Measurements from ENCODE around the gene SAMD9L. TPM values are rescaled to one million over a fixed set of nuclear protein-coding genes. Genes with fewer than 3 reads are reported as not detected.

Gene SAMD9L
- total and polyA plus RNA-seq, 7 donors = 2.4 to 19.0 (median 6.4) TPM

DNA sequence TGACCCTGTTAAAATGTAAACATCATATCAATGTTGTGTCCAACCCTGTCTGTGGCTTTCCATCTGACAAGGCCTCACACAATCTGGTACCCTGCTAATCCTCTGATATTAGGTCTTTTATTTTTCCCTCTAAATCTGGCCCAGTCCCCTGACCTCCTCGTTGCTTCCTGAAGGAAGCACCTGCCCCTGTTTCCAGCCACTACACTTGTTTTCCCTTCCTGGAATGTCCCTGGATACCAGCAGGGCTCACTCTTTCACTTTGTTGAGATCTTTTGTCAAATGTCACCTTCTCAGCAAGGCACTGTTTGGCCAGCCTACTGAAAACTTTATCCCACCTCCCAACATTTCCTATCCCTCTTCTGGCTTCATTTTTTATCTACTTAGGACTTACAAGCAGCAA lies 2.1 kb downstream of the SAMD9L start:
- H3K27ac ChIP-seq = no peak overlapping the region

DNA sequence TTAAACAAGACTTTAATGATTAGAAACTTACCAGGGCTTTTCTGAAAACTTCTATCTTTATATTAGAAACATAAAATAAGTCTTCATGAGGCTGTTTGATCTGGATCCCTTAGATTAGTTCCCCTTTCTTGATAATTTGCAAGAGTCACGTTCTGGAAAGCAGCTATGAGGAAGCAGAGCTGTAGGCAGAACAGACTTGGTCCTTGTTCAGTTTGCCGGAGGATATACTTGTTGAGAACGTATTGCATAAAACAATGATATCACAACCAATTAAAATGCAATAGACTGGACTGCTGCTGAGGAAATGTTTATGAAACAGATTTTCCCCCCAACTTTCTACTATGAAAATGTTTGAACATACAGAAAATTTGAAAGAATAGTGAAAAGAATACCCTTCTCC lies 2.8 kb downstream of the SAMD9L start:
- Histone ChIP-seq H3K9me3 (no peaks in the 10 kb centered on the region), H3K4me3 (no peak overlapping the region), H3K27me3 (no peaks in the 10 kb centered on the region), H3K4me1 (peaks cover 0 to 10% (median 5%) of the 10 kb centered on the region in 4 donors), H3K36me3 (peaks cover 0 to 46% (median 0%) of the 10 kb centered on the region in 4 donors), H3K27ac (no peak overlapping the region)
- WGBS, 2 donors = 51 to 75% methylated on average over 3 of the region's 3 CpGs
- DNase-seq = no peak
- TF ChIP-seq EP300 (IDR thresholded peaks at IDR 0.05) = no peak
- TF ChIP-seq POLR2A (IDR thresholded peaks at IDR 0.05) = no peak
- intact Hi-C loops (cut with DNase I) = loop anchor here (5.0 to 10.0 kb wide), 2 partner anchors 52 to 79 kb away; partner anchors contain the start of gene HEPACAM2

More for the DNA sequence above, 2.1 kb downstream of the SAMD9L start:
- no peaks in the 10 kb centered on the region for H3K9me3 ChIP-seq
- no peak overlapping the region for H3K4me3 ChIP-seq
- no peaks in the 10 kb centered on the region for H3K27me3 ChIP-seq
- intact Hi-C loops (cut with DNase I) = loop anchor here (5.0 to 10.0 kb wide), 2 partner anchors 51 to 79 kb away; partner anchors contain the start of gene HEPACAM2
- no peak for TF ChIP-seq POLR2AphosphoS5 (IDR thresholded peaks at IDR 0.05)
- TF ChIP-seq EP300 (IDR thresholded peaks at IDR 0.05) = no peak
- TF ChIP-seq, protein P1, sequence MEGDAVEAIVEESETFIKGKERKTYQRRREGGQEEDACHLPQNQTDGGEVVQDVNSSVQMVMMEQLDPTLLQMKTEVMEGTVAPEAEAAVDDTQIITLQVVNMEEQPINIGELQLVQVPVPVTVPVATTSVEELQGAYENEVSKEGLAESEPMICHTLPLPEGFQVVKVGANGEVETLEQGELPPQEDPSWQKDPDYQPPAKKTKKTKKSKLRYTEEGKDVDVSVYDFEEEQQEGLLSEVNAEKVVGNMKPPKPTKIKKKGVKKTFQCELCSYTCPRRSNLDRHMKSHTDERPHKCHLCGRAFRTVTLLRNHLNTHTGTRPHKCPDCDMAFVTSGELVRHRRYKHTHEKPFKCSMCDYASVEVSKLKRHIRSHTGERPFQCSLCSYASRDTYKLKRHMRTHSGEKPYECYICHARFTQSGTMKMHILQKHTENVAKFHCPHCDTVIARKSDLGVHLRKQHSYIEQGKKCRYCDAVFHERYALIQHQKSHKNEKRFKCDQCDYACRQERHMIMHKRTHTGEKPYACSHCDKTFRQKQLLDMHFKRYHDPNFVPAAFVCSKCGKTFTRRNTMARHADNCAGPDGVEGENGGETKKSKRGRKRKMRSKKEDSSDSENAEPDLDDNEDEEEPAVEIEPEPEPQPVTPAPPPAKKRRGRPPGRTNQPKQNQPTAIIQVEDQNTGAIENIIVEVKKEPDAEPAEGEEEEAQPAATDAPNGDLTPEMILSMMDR (IDR thresholded peaks at IDR 0.05) = no peak
- no peak for TF ChIP-seq POLR2A (IDR thresholded peaks at IDR 0.05)
- no peak for DNase-seq
- H3K4me1 ChIP-seq = peaks cover 0 to 10% (median 5%) of the 10 kb centered on the region in 4 donors
- peaks cover 0 to 39% (median 0%) of the 10 kb centered on the region in 4 donors for H3K36me3 ChIP-seq
- 23 to 39% methylated on average over 1 of the region's 1 CpG for WGBS, 2 donors

DNA sequence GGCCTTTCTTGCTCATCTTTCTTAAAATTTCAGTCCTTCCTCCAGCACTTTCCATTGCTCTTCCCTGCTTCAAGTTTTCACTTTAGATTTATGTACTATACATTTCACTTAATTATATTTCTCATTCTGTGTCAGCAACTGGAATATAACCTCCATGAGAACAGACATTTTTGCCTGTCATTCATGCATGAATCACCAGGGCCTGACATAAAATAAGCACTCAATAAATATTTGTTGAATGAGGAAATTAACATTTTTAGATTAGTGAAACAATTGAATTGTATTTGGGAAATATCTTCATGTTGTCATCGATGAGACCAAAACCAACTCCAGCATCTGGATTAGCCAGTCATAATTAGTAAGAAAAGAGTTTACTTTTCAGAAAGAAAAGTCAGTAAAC lies 6.1 kb downstream of the SAMD9L start:
- intact Hi-C loops (cut with DNase I) = loop anchor here (10.0 kb wide), 1 partner anchor 83 kb away; the partner anchor contains the start of gene HEPACAM2
- Histone ChIP-seq H3K27me3 (no peaks in the 10 kb centered on the region), H3K4me1 (peaks cover 0 to 8% (median 5%) of the 10 kb centered on the region in 4 donors), H3K9me3 (peaks cover 0 to 5% (median 0%) of the 10 kb centered on the region in 4 donors), H3K27ac (no peak overlapping the region), H3K4me3 (no peak overlapping the region), H3K36me3 (peaks cover 0 to 74% (median 2%) of the 10 kb centered on the region in 4 donors)
- no peak for DNase-seq
- no peak for TF ChIP-seq POLR2AphosphoS5 (IDR thresholded peaks at IDR 0.05)
- no peak for TF ChIP-seq POLR2A (IDR thresholded peaks at IDR 0.05)
- TF ChIP-seq EP300 (IDR thresholded peaks at IDR 0.05) = no peak
- TF ChIP-seq, protein P1 (IDR thresholded peaks at IDR 0.05) = no peak
- 97 to 100% methylated on average over 1 of the region's 1 CpG for WGBS, 2 donors

DNA sequence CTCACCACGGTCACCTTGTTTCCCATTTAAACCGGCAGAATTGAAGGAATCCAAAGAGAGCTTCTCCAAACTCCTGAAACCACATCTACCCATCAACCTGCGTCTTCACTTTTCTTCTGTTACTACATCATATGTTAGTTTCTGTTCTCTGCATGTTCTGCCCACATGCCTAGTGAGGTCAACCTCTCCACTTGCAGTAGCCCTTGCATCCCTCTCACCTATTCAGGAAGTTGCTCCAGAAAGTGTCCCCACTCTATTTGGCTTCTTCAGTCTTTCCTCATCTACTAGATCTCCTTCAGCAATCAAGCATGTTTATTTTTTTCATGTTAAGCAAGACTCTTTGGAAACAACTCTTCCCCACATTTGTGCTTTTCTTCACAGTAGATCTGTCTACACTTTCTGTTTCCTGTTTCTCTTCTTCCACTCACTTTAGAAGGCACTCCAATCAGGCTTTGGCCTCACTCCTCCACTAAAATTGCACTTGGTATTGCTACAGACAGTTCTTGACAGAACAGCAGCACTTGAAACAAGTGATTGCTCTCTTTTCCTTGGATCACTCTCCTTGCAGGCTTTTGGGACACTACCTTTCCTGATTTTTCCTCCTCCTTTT lies 7.5 kb downstream of the SAMD9L start:
- WGBS, 2 donors = 95 to 96% methylated on average over 3 of the region's 3 CpGs
- no peaks in the 10 kb centered on the region for H3K4me1 ChIP-seq
- intact Hi-C loops (cut with DNase I) = loop anchor here (10.0 kb wide), 1 partner anchor 84 kb away; the partner anchor contains the start of gene HEPACAM2
- peaks cover 0 to 5% (median 0%) of the 10 kb centered on the region in 4 donors for H3K9me3 ChIP-seq
- no peak overlapping the region for H3K27ac ChIP-seq
- TF ChIP-seq POLR2A (IDR thresholded peaks at IDR 0.05) (no peak), POLR2AphosphoS5 (IDR thresholded peaks at IDR 0.05) (no peak), EP300 (IDR thresholded peaks at IDR 0.05) (no peak)
- TF ChIP-seq, protein P1 (IDR thresholded peaks at IDR 0.05) = no peak
- peaks cover 0 to 85% (median 7%) of the 10 kb centered on the region in 4 donors for H3K36me3 ChIP-seq
- no peaks in the 10 kb centered on the region for H3K27me3 ChIP-seq
- DNase-seq = no peak
- no peak overlapping the region for H3K4me3 ChIP-seq

DNA sequence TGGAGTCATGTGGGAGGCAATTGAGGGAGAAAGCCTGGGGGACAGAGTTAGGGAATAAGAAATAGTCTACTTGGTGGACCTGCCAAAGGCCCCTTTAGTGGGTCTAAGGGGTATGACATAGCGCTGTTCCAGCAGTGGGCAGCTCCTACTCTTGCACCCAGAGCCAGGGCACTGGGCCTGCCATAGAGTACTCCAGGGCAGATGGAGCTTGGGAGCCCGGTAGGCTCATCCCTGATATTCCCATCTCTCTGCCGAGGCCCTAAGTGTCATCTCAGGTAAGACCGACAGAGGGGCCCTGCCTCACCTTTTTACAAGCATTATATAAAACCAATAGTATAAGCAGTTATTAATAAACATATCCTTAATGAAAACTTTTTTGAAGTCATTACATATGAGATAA lies 9.6 kb downstream of the SAMD9L start:
- DNase-seq = no peak
- Histone ChIP-seq H3K27ac (no peak overlapping the region), H3K4me3 (no peak overlapping the region), H3K36me3 (peaks cover 3 to 75% (median 12%) of the 10 kb centered on the region in 4 donors), H3K9me3 (peaks cover 0 to 22% (median 3%) of the 10 kb centered on the region in 4 donors), H3K4me1 (no peaks in the 10 kb centered on the region), H3K27me3 (no peaks in the 10 kb centered on the region)
- WGBS, 2 donors = 96 to 97% methylated on average over 4 of the region's 4 CpGs
- TF ChIP-seq, protein P1 (IDR thresholded peaks at IDR 0.05) = no peak
- TF ChIP-seq POLR2AphosphoS5 (IDR thresholded peaks at IDR 0.05) = no peak
- no peak for TF ChIP-seq POLR2A (IDR thresholded peaks at IDR 0.05)
- intact Hi-C loops (cut with DNase I) = no loop called here

Data from sigmoid colon (tissue), 7 donors.